ENCODE data around the gene SCTR.

DNA sequence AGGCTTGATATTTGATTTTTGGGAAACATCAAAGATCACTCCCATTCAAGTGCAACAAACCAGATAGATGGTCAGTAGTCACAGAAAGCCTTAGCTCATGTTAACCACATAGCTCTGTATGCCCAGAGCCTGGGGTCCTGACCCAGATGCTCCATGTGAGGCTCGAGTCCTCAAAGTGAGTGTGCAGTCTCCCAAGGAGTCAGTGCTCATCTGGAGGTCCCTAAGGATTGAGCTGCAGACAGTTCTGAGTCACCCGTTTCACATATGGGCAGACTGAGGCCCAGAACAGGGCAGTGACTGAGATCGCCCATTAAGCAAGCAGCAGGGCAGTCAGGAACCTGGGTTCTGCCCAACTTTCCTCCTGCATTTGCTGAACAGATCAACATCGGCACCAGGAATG, 83.4 kb downstream of the SCTR start:
- TF ChIP-seq, protein P1, sequence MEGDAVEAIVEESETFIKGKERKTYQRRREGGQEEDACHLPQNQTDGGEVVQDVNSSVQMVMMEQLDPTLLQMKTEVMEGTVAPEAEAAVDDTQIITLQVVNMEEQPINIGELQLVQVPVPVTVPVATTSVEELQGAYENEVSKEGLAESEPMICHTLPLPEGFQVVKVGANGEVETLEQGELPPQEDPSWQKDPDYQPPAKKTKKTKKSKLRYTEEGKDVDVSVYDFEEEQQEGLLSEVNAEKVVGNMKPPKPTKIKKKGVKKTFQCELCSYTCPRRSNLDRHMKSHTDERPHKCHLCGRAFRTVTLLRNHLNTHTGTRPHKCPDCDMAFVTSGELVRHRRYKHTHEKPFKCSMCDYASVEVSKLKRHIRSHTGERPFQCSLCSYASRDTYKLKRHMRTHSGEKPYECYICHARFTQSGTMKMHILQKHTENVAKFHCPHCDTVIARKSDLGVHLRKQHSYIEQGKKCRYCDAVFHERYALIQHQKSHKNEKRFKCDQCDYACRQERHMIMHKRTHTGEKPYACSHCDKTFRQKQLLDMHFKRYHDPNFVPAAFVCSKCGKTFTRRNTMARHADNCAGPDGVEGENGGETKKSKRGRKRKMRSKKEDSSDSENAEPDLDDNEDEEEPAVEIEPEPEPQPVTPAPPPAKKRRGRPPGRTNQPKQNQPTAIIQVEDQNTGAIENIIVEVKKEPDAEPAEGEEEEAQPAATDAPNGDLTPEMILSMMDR (IDR thresholded peaks at IDR 0.05): no peak
- TF ChIP-seq EZH2 (IDR thresholded peaks at IDR 0.05; ENCODE audit: borderline replicate concordance, insufficient read depth, low read depth, low read length, poor library complexity, severe bottlenecking): no peak
